ENCODE measurements around the gene PITX3.

- TF ChIP-seq CTCF (IDR thresholded peaks at IDR 0.05) (no peak), POLR2A (IDR thresholded peaks at IDR 0.05) (no peak), POLR2AphosphoS5 (IDR thresholded peaks at IDR 0.05) (no peak), EP300 (IDR thresholded peaks at IDR 0.05) (no peak)
Observed at GRCh38 chr10:102275343-102275742, 34.0 kb upstream of the PITX3 start.

Measured in gastroesophageal sphincter (tissue), 3 donors.